OCI-LY7 (cell line): ENCODE measurements around the gene PPID. TPM values are rescaled to one million over a fixed set of nuclear protein-coding genes. Genes with fewer than 3 reads are reported as not detected.

Source experiments
- BruUV-seq: library from RNA; stranded (reverse); fragments of 400-500 nt; replicated peaks from 2 replicates; lab custom pipeline; 2021; lab: Mats Ljungman, UMichigan
- CTCF ChIA-PET: fragments of 300-600 bp; sonication (Branson Sonifier 250); formaldehyde crosslinking; loops from one replicate; lab custom pipeline; 2022; ENCODE audit warnings: antibody characterized with exemption; ENCODE audit not compliant: unreplicated experiment; lab: Charles Lee
- POLR2A ChIA-PET: fragments of 300-600 bp; sonication (Branson Sonifier 250); formaldehyde crosslinking; loops from one replicate; lab custom pipeline; 2022; ENCODE audit warnings: antibody characterized with exemption; lab: Charles Lee
- DNase-seq: peaks from one replicate; pipeline ENCODE4 v3.0.0-alpha.2; 2015; ENCODE audit warnings: low spot score
- H2AFZ ChIP-seq: fragments of 200-600 bp; sonication (generic), shearing (Covaris generic); 2 replicates; pipeline ENCODE4 v1.6.1; 2014; ENCODE audit warnings: mild to moderate bottlenecking, antibody characterized with exemption, low read length, moderate library complexity
- H3K27ac ChIP-seq: fragments of 200-600 bp; sonication (generic); 2 replicates; pipeline ENCODE4 v1.5.1; 2014; ENCODE audit warnings: mixed run types, low read depth, mild to moderate bottlenecking, moderate library complexity, low read length, inconsistent platforms; ENCODE audit not compliant: poor library complexity, severe bottlenecking
- H3K36me3 ChIP-seq: fragments of 200-600 bp; sonication (generic); 2 replicates; pipeline ENCODE4 v1.6.1; 2014; ENCODE audit warnings: mild to moderate bottlenecking, antibody characterized with exemption, low read length, moderate library complexity, mixed read lengths; ENCODE audit not compliant: insufficient read depth
- H3K4me1 ChIP-seq: fragments of 200-600 bp; sonication (generic); 2 replicates; pipeline ENCODE4 v1.5.1; 2014; ENCODE audit warnings: mild to moderate bottlenecking, low read length; ENCODE audit not compliant: insufficient read depth, poor library complexity, severe bottlenecking
- H3K4me2 ChIP-seq: fragments of 200-600 bp; sonication (generic); 2 replicates; pipeline ENCODE4 v1.6.1; 2014; ENCODE audit warnings: mild to moderate bottlenecking, low read length
- H3K4me3 ChIP-seq: fragments of 200-600 bp; sonication (generic); 2 replicates; pipeline ENCODE4 v1.5.1; 2014; ENCODE audit warnings: mild to moderate bottlenecking, low read depth, low read length; ENCODE audit not compliant: poor library complexity, severe bottlenecking
- H3K79me2 ChIP-seq: fragments of 200-600 bp; sonication (generic); 2 replicates; pipeline ENCODE4 v1.6.1; 2016; ENCODE audit warnings: low read depth, mild to moderate bottlenecking, low read length, moderate library complexity, mixed read lengths; ENCODE audit not compliant: insufficient read depth
- H3K9me2 ChIP-seq: fragments of 200-600 bp; sonication (generic); 2 replicates; pipeline ENCODE4 v1.6.1; 2016; ENCODE audit warnings: mild to moderate bottlenecking, low read length, mixed read lengths; ENCODE audit not compliant: insufficient read depth
- H3K9me3 ChIP-seq: fragments of 200-600 bp; sonication (generic); 2 replicates; pipeline ENCODE4 v1.6.1; 2014; ENCODE audit warnings: mild to moderate bottlenecking, mixed run types, low read length, mixed read lengths
- H4K20me1 ChIP-seq: fragments of 200-600 bp; sonication (generic); 2 replicates; pipeline ENCODE4 v1.6.1; 2014; ENCODE audit warnings: mild to moderate bottlenecking, antibody characterized with exemption, low read length, moderate library complexity, mixed read lengths; ENCODE audit not compliant: insufficient read depth
- CTCF ChIP-seq: fragments of 200-600 bp; sonication (generic); conservative IDR thresholded peaks from 2 replicates; pipeline ENCODE4 v1.5.1; 2014; ENCODE audit warnings: mild to moderate bottlenecking, antibody characterized with exemption, low read length, moderate library complexity, mixed read lengths
- EZH2phosphoT487 ChIP-seq: fragments of 200-600 bp; sonication (generic); IDR thresholded peaks from 2 replicates; pipeline ENCODE4 v1.6.1; 2018; ENCODE audit warnings: low read depth, borderline replicate concordance, mild to moderate bottlenecking, mixed run types, antibody characterized with exemption, low read length, moderate library complexity, mixed read lengths
- intact Hi-C: fragments of 100-400 bp; cut with micrococcal nuclease; formaldehyde crosslinking; loops from one replicate; pipeline ENCODE4 v1.10.0; 2022; ENCODE audit not compliant: unreplicated experiment
- total RNA-seq, 2 experiments: library from RNA; depleted of rRNA in 1 of 2; stranded (reverse); fragments of >200 nt in 1 of 2; shearing (Covaris generic) in 1 of 2; gene quantifications; 2 replicates each; pipeline ENCODE4 v1.2.3, GENCODE V29; 2014 to 2022

Gene PPID
- total RNA-seq, 2 experiments from 2014 or later: 21.2 to 27.3 TPM

DNA sequence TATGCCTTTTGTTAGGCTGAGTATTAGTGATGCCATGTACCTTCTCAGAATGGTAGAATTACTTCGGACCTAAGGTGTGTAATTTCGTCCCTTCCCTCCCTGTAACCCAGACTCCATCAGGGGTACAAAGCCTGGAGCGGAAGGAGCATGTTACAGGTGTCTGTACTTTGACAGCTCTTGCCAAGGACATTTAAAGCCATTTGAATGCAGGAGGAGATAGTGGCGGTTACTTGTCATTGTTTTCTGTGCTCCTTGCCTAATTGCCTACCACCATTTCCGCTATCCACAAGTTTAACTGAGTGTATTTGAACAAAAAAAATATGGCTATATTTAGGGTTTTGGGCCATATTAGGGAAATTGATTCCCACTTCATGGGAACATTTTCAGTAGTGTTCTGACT, 47.5 kb upstream of the PPID start:
- H4K20me1 ChIP-seq: no peaks in the 10 kb centered on the region
- POLR2A ChIA-PET: no interaction called here
- TF ChIP-seq EZH2phosphoT487 (no peak), CTCF (no peak)
- no peaks in the 10 kb centered on the region for H3K4me1 ChIP-seq
- no peaks in the 10 kb centered on the region for H3K79me2 ChIP-seq
- no peak overlapping the region for H3K27ac ChIP-seq
- no peak for DNase-seq
- intact Hi-C loops: no loop called here
- no TSS peak for BruUV-seq
- no peaks in the 10 kb centered on the region for H3K9me3 ChIP-seq
- no peak overlapping the region for H2AFZ ChIP-seq
- no peak overlapping the region for H3K4me2 ChIP-seq
- no peak overlapping the region for H3K4me3 ChIP-seq
- no peaks in the 10 kb centered on the region for H3K9me2 ChIP-seq
- H3K36me3 ChIP-seq: no peaks in the 10 kb centered on the region
- CTCF ChIA-PET: no interaction called here

DNA sequence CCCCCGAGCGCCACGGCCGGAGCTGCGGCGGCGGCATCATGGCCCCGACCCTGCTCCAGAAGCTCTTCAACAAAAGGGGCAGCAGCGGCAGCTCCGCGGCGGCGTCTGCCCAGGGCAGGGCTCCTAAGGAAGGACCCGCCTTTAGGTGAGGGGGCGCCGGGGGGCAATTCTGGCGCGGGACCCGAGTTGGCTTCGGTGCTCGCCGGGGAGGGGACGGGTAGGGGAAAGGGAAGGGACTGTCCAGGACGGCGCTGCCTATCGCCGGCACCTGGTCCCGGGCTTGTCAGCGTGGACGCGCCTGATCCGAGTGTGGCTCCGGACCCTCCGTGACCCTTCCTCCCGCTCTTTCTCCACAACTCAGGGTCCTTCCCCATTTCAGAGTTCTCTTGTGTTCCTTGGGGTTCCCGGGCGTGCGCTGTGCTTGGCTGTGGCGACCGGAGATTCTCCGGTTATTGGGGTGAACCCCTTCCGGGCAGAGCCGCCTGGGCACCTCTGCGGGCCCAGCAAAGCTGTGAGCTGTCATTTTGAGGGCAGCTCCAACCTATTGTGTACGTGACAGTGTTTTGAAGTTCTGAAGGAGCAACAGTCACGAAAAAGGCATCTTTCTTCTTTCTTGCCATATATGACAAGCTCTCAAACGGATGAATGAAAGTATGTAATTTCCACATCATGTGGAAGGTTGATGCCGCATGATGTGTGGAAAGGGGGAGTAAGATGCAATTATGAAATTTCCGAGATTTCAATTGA, 46.2 kb upstream of the PPID start:
- no peak for DNase-seq
- POLR2A ChIA-PET: no interaction called here

More for the DNA sequence above, 46.2 kb upstream of the PPID start:
- no peak overlapping the region for H3K27ac ChIP-seq
- no peaks in the 10 kb centered on the region for H3K36me3 ChIP-seq
- no peaks in the 10 kb centered on the region for H3K4me1 ChIP-seq
- H3K9me2 ChIP-seq: no peaks in the 10 kb centered on the region
- H3K4me2 ChIP-seq: peak overlapping the region; percentile 75; the same call in 1 of the 2 replicates
- peak overlapping the region; percentile 5; the same call in 1 of the 2 replicates for H2AFZ ChIP-seq
- BruUV-seq: no TSS peak
- no peaks in the 10 kb centered on the region for H4K20me1 ChIP-seq
- H3K79me2 ChIP-seq: no peaks in the 10 kb centered on the region
- H3K4me3 ChIP-seq: peak overlapping the region; percentile 62
- intact Hi-C loops: no loop called here
- no peak for TF ChIP-seq CTCF
- no peak for TF ChIP-seq EZH2phosphoT487
- no peaks in the 10 kb centered on the region for H3K9me3 ChIP-seq
- CTCF ChIA-PET: no interaction called here
